ENCODE results near the gene SLC38A10.

The SLC38A10 gene

DNA sequence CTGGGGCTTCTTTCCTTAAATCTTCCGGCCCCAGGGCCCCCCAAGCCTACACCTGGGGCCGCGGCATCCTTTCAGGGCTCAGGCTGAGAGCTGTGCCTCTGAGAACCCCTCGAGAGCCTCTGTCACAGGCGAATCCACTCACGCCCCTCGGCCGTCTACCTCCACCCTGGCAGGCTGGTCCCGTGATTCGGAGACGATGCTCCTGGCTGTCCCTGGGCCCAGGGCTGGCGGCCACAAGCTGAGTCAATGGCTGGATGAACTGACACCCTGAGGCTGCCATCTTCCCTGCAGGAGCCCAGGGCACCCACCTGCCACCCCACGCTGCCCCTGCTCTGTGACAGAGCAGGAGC is 60.6 kb downstream of the SLC38A10 start:
- H3K36me3 ChIP-seq: peaks cover 40% of the 10 kb centered on the region
- no peak for TF ChIP-seq CTCF (IDR thresholded peaks at IDR 0.05; ENCODE audit: low read depth, low read length)
- no peaks in the 10 kb centered on the region for H3K27me3 ChIP-seq (ENCODE audit: insufficient read depth, low read depth, severe bottlenecking)
- no peak overlapping the region for H3K4me3 ChIP-seq (ENCODE audit: low read depth, low read length)
- H3K27ac ChIP-seq: no peak overlapping the region
- no peak for DNase-seq
- H3K9me3 ChIP-seq (ENCODE audit: severe bottlenecking): no peaks in the 10 kb centered on the region

DNA sequence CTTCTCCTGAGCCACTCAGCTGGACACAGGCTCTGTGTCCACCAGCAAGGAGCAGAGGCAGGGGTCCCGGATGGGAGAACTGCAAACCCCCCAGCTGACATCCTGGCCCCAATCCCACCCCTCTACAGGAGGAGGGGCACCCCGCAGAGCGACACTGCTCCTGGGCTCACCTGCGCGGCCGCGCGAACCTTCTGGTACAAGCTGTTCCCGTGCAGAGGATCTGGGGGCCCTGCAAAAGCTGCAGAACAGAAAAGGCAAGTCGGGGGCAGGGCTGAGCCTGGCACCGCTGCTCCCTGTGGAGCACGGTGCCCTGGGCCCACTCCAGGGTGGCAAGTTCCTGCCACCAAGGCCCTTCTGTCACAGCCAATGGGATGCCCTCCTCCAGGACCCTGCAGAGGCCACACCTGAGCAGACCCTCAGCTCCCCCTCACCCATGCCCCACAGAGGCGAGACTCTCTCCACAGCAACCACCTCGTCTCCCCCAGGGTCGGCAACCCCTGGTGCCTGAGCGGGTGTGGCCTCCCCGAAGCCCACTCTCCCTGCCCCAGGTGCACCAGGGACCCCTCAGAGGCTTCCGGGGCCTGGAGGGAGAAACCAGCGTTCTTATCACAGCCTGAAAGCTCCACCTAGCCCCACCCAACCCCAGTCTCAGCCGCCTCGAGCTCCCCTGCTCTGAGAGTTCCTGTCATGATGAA is 61.1 kb downstream of the SLC38A10 start:
- no peak overlapping the region for H3K27ac ChIP-seq
- no peak overlapping the region for H3K4me3 ChIP-seq (ENCODE audit: low read depth, low read length)
- TF ChIP-seq CTCF (IDR thresholded peaks at IDR 0.05; ENCODE audit: low read depth, low read length): no peak
- no peaks in the 10 kb centered on the region for H3K9me3 ChIP-seq (ENCODE audit: severe bottlenecking)
- no peak for DNase-seq
- no peaks in the 10 kb centered on the region for H3K27me3 ChIP-seq (ENCODE audit: insufficient read depth, low read depth, severe bottlenecking)
- peaks cover 36% of the 10 kb centered on the region for H3K36me3 ChIP-seq

GRCh38 chr17:81233316-81233715 is 61.8 kb downstream of the SLC38A10 start:
- no peaks in the 10 kb centered on the region for H3K9me3 ChIP-seq (ENCODE audit: severe bottlenecking)
- H3K27ac ChIP-seq: no peak overlapping the region
- peaks cover 40% of the 10 kb centered on the region for H3K36me3 ChIP-seq
- H3K27me3 ChIP-seq (ENCODE audit: insufficient read depth, low read depth, severe bottlenecking): no peaks in the 10 kb centered on the region
- TF ChIP-seq CTCF (IDR thresholded peaks at IDR 0.05; ENCODE audit: low read depth, low read length): no peak
- no peak overlapping the region for H3K4me3 ChIP-seq (ENCODE audit: low read depth, low read length)
- no peak for DNase-seq

DNA sequence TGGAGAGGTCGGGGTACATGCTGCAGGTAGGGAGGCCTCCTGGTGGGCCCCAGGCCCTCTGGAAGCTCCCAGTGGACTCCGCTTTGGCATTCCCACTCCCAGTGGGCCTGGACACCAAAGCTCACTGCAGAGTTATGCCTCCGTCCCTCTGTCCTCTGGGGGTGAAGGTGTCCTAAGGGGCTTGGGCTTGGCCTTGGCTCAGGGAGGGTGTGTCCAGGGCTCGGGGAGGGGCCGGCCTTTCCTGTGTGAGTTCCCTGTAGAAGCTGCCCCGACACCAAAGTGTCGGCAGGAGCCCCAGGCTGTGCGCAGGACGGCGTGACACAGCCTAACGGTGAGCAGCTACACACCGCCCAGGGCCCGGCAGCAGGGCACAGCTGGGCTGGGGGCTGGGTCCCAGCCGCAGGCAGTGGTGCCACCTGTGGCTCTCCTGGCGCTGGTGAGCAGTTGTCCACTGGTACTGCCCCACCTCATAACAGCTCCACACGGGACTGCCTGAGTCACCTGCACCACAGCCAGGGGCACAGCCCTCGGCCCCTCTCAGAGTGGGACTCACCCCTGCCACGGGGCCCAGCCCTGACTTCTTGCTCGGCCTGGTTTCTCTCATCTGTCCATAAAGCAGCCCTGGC is 62.4 kb downstream of the SLC38A10 start:
- H3K27me3 ChIP-seq (ENCODE audit: insufficient read depth, low read depth, severe bottlenecking): no peaks in the 10 kb centered on the region
- H3K4me3 ChIP-seq (ENCODE audit: low read depth, low read length): no peak overlapping the region
- no peak for DNase-seq
- H3K27ac ChIP-seq: no peak overlapping the region
- H3K36me3 ChIP-seq: peaks cover 40% of the 10 kb centered on the region
- TF ChIP-seq CTCF (IDR thresholded peaks at IDR 0.05; ENCODE audit: low read depth, low read length): no peak
- no peaks in the 10 kb centered on the region for H3K9me3 ChIP-seq (ENCODE audit: severe bottlenecking)

DNA sequence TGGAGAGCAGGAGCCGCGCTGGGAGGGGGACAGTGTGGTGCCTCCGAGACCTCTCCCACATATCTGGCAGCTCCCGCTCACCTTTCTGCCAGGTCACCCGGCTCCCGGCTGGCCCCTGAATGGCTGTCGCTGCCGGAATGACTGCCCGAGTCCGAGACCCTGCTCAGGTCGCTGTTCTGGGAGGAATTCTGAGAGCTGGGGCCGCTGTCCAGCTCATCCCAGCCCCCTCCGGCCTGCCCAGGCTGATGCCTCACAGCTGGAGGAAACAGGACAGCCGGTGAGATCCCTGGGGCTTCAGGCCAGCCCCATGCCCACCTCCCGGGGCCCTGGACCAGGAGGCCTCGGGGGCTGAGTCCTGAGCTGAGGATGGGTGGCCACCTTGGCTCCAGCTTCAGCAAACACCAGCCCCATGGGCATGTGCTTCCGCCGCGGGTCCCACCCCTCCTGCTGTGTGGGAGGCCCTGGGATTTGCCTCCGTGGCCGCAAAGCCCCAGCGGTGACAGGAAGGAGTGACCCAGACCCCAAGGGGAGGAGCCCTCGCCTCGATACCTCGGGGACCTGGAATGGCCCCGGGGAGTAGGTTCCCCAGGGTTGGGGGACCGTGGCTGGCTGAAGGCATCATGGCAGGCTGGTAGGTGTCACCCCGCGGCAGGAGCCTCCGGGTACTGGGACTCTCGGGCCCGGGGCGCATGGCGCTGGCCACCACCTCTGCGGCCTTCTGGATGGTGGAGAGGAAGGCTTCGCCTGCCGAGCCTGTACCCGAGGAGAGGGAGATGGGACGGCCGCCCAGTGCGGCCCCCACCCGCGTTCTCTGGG is 63.1 kb downstream of the SLC38A10 start:
- no peak for TF ChIP-seq CTCF (IDR thresholded peaks at IDR 0.05; ENCODE audit: low read depth, low read length)
- no peak overlapping the region for H3K27ac ChIP-seq
- peaks cover 2% of the 10 kb centered on the region for H3K9me3 ChIP-seq (ENCODE audit: severe bottlenecking)
- DNase-seq: no peak
- H3K27me3 ChIP-seq (ENCODE audit: insufficient read depth, low read depth, severe bottlenecking): no peaks in the 10 kb centered on the region
- peaks cover 36% of the 10 kb centered on the region for H3K36me3 ChIP-seq
- H3K4me3 ChIP-seq (ENCODE audit: low read depth, low read length): no peak overlapping the region

All from WERI-Rb-1 (cell line).